GM13976 (cell line): ENCODE results near the gene FPR2.

Source experiments
- DNase-seq: peaks from one replicate; pipeline ENCODE4 v3.0.0; 2012; ENCODE audit warnings: low spot score
- in situ Hi-C: fragments of 300-500 bp; cut with MboI; formaldehyde crosslinking; loops from one replicate; pipeline ENCODE4 v1.12.0; 2022; ENCODE audit warnings: low sequenced_read_pairs, mixed read lengths, inconsistent platforms; ENCODE audit not compliant: unreplicated experiment
- TF ChIP-seq, protein P1 (sequence below): IDR thresholded peaks from 2 replicates; pipeline ENCODE4 v1.5.1; 2012; ENCODE audit warnings: borderline replicate concordance, mild to moderate bottlenecking; ENCODE audit not compliant: insufficient read depth; ENCODE audit errors: extremely low read depth, missing control alignments, control extremely low read depth

Gene FPR2

DNA sequence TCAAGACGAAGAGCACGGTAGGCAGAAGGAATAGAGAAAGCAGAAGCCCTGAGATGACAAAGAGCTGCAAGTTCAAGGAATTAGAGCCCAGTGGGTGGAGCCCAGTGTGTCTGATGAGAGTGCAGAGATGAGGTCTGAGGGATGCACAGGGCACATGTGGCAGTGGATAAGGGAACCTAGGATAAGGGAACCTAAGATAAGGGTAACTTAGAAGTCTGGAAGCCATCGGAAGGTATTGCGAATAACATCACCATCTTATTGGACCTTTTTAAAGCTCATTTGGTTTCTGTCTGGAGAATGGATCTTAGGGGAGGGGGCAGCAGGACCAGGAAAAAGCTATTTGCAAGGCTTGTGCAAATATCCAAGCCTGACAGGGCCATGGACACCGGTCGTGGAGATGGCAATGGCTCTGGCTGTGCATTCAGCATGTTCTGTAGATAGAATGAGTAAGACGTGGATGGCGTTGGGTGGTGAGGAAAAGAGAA lies 35.3 kb downstream of the FPR2 start:
- TF ChIP-seq, protein P1, sequence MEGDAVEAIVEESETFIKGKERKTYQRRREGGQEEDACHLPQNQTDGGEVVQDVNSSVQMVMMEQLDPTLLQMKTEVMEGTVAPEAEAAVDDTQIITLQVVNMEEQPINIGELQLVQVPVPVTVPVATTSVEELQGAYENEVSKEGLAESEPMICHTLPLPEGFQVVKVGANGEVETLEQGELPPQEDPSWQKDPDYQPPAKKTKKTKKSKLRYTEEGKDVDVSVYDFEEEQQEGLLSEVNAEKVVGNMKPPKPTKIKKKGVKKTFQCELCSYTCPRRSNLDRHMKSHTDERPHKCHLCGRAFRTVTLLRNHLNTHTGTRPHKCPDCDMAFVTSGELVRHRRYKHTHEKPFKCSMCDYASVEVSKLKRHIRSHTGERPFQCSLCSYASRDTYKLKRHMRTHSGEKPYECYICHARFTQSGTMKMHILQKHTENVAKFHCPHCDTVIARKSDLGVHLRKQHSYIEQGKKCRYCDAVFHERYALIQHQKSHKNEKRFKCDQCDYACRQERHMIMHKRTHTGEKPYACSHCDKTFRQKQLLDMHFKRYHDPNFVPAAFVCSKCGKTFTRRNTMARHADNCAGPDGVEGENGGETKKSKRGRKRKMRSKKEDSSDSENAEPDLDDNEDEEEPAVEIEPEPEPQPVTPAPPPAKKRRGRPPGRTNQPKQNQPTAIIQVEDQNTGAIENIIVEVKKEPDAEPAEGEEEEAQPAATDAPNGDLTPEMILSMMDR = no peak
- no peak for DNase-seq

DNA sequence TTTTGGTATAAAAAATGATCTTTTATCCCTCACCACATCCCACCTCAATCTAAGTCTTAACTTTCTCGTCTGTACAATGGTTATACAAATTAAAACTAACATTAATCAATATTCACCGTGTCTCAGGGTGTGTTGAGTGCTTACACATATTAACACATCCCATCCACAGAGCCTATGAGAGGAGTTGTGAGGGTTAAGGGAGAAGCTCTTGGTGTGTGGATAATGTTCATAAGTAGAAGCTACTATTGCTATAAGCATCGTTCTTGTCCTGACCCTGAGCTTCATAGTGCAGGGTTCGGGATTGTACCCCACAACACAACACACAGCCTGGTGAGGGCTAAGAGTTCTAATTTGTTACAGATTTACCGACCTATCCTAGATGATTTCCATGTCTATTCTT lies 36.5 kb downstream of the FPR2 start:
- in situ Hi-C loops = no loop called here
- no peak for DNase-seq

More for the DNA sequence above, 35.3 kb downstream of the FPR2 start:
- in situ Hi-C loops = no loop called here

DNA sequence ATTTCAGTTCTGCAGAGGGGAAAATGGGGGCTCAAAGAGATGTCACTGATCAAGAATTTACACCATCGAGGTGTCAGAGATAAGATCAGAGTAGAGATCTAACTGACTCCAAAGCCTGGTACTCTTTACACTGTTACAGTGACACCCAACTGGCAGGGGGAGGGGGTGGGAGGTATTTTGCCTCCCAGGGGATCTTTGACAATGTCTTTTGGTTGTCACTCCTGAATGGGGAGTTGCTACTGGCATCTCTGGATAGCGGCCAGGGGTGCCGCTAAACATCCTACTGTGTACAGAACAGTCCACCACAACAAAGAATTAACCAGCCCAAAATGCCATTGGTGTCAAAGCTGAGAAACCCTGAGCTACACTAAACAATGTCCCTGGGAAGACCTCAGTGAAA lies 37.1 kb downstream of the FPR2 start:
- in situ Hi-C loops = no loop called here
- DNase-seq = no peak
- TF ChIP-seq, protein P1 = no peak

More for the DNA sequence above, 36.5 kb downstream of the FPR2 start:
- TF ChIP-seq, protein P1 = no peak

DNA sequence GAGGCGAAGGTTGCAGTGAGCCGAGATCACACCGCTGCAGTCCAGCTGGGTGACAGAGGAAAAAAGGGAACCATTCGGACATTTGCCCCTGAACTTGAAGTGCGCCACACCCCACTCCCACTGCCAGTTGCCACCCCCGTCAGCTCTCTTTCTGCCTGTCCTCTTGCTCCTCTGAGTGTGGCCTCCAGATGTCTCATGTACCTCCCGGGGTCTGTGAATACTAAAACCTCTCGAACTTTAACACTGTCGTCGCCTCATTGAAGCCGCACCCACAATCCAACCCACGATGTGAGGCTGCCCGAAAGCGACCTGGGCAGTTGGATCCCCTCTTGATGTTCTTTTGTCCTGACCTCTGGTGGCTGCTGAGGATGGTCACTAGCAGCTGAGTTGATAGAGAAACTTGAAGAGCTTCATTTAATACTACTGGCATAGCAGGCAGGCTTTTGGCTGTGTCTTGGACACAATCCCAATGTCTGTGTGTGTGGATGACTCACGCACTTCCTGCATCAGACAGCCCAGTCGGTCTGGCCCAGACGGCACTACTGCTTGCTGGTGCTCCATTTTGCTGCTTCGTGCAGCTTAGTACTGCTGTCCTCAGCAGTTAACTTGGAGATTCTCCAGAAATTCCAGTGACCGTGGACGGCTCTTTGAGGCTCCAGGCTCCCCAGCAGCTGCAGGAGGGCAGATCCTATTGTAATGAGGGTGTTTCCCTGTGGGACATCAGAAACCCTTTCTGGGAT lies 38.2 kb downstream of the FPR2 start:
- in situ Hi-C loops = no loop called here
- TF ChIP-seq, protein P1 = no peak
- no peak for DNase-seq

DNA sequence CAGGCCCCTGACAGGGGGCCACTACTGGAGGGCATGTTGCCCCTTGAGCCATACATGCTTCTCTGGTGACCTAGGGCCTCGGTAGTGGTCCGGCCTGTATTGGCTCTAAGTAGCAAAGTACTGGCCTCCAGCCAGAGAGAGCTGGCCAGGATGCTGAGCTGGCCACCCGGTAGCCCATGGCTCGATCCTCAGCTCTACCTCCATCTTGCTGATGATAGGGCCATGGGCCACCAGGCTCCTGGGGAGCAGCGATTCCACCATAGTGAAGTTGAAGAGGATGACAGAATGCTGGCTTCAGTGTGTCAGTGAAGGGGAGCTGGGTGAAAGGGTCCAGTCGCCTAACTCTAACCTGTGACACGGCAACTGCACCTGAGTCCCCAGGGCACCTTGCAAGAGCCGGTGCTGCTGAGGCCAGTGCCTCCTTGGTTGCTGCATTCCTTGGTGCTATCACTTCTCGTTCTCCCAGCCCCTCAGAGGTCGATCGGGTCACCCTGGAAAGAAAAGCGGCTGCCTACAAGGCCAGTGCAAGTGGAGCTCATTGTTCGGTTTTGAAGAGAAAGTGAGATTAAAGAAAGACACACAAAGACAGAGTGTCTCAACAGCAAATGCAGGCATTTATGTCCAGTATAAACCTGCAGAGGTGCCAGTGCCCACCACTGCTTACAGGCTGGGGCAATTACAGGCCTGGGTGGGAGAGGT lies 38.9 kb downstream of the FPR2 start:
- in situ Hi-C loops = no loop called here
- DNase-seq = no peak
- TF ChIP-seq, protein P1 = no peak

DNA sequence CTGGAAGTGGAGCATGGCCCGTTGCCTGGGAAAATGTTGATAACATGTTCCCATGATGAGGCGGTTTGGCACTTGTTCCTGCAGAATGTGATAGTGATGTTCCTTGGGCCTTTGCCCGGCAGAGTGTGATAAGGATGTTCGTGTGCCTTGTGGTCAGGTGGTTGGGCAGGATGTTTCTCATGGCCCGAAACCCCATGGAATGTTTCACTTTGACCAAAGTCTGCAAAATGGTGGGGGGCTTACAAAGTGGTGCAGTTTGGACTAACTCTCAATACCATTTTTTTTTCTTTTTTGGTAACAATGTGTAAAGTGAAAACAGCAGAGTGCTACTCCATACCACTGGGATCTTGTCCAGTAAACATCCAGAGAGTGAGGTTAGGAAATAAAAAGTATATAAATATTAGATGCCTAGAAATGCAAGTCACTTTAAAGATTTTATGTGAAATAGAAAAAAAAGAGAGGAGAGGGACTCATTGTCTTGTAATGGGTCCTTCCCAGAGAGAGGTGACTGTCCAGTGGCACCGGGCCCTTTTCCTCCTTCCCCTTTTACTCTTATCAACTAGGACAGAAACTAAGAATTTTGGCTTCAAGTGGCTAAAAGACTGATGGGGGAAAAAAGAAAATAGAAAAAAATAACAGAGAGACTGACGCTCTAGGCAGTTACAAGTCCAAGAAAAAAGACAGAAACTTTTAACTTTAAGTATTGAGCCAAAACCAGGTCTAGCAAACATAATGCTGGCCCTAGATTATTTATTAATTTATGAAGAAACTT lies 39.7 kb downstream of the FPR2 start:
- DNase-seq = no peak
- TF ChIP-seq, protein P1 = no peak
- in situ Hi-C loops = no loop called here
